Liver (tissue), 3 donors: ENCODE measurements around the gene RPLP2.

Experiments
- EGR1 ChIP-seq, 2 donors: IDR thresholded peaks; 2 replicates each; pipeline ENCODE4 v1.6.1; 2016 to 2018; ENCODE audit warnings: antibody characterized with exemption in 2 of 2, low read depth in 2 of 2
- FOXA2 ChIP-seq: IDR thresholded peaks from 2 replicates; pipeline ENCODE4 v1.6.1; 2016; ENCODE audit warnings: antibody characterized with exemption
- RAD21 ChIP-seq, 2 donors: IDR thresholded peaks; 2 replicates each; pipeline ENCODE4 v1.6.1; 2016; ENCODE audit warnings: antibody characterized with exemption in 2 of 2, mild to moderate bottlenecking in 2 of 2
- SP1 ChIP-seq: IDR thresholded peaks from 2 replicates; pipeline ENCODE4 v1.6.1; 2018; ENCODE audit warnings: antibody characterized with exemption, mild to moderate bottlenecking
- TAF1 ChIP-seq: conservative IDR thresholded peaks from 2 replicates; pipeline ENCODE4 v1.6.1; 2016; ENCODE audit warnings: antibody characterized with exemption, mild to moderate bottlenecking
- YY1 ChIP-seq: IDR thresholded peaks from 2 replicates; pipeline ENCODE4 v1.6.1; 2016; ENCODE audit warnings: antibody characterized with exemption, mild to moderate bottlenecking
- TF ChIP-seq, protein P1 (sequence below): IDR thresholded peaks from 2 replicates; pipeline ENCODE4 v1.6.1; 2016; ENCODE audit warnings: antibody characterized with exemption
- TF ChIP-seq, protein P2 (sequence below): fragments of 150-350 bp; IDR thresholded peaks from 2 replicates; pipeline ENCODE4 v1.5.1; 2017; ENCODE audit warnings: improper control_type of control experiment, low read depth, low read length; ENCODE audit not compliant: missing input control
- TF ChIP-seq, protein P3 (sequence below): IDR thresholded peaks from 2 replicates; pipeline ENCODE4 v1.6.1; 2016; ENCODE audit warnings: antibody characterized with exemption, mild to moderate bottlenecking
- donor health status: healthy.
- donor health status: healthy.

DNA sequence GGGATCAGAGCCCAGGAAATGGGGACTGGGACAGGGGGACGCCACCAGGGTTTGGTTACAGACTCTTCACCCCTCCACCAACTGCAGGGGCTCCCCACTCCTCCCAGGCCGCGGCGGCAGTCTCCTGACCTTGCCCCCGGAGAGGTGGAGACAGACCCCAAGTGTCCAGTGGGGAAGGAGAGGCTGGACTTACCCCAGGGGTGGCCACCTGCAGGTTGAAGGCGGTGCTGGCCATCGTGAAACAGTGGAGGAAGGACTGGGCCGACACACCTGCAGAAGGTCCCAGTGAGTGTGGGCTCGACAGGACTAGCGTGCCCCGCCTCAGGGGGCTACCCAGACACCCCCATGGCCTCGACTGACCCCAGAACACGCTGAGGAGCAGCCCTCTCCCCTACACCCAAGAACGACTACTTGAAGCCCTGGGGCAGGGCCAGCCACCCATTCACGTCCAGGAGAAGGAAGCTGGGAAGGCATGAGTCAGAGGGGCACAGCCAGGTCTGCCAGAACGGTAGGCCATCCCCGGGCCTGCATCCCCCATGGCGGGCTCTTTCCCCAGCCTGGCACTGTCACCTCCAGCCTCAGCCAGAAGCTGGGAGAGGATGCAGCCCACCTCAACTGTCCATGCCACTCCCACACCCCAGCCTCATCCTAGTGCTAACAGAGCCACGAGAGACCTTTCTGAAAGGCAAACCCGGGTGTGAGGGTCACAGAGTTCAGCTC, 34.7 kb upstream of the RPLP2 start:
- TF ChIP-seq, protein P1, sequence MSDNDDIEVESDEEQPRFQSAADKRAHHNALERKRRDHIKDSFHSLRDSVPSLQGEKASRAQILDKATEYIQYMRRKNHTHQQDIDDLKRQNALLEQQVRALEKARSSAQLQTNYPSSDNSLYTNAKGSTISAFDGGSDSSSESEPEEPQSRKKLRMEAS = no peak
- TF ChIP-seq, protein P2, sequence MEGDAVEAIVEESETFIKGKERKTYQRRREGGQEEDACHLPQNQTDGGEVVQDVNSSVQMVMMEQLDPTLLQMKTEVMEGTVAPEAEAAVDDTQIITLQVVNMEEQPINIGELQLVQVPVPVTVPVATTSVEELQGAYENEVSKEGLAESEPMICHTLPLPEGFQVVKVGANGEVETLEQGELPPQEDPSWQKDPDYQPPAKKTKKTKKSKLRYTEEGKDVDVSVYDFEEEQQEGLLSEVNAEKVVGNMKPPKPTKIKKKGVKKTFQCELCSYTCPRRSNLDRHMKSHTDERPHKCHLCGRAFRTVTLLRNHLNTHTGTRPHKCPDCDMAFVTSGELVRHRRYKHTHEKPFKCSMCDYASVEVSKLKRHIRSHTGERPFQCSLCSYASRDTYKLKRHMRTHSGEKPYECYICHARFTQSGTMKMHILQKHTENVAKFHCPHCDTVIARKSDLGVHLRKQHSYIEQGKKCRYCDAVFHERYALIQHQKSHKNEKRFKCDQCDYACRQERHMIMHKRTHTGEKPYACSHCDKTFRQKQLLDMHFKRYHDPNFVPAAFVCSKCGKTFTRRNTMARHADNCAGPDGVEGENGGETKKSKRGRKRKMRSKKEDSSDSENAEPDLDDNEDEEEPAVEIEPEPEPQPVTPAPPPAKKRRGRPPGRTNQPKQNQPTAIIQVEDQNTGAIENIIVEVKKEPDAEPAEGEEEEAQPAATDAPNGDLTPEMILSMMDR = no peak
- no peak for TF ChIP-seq TAF1
- TF ChIP-seq, protein P3, sequence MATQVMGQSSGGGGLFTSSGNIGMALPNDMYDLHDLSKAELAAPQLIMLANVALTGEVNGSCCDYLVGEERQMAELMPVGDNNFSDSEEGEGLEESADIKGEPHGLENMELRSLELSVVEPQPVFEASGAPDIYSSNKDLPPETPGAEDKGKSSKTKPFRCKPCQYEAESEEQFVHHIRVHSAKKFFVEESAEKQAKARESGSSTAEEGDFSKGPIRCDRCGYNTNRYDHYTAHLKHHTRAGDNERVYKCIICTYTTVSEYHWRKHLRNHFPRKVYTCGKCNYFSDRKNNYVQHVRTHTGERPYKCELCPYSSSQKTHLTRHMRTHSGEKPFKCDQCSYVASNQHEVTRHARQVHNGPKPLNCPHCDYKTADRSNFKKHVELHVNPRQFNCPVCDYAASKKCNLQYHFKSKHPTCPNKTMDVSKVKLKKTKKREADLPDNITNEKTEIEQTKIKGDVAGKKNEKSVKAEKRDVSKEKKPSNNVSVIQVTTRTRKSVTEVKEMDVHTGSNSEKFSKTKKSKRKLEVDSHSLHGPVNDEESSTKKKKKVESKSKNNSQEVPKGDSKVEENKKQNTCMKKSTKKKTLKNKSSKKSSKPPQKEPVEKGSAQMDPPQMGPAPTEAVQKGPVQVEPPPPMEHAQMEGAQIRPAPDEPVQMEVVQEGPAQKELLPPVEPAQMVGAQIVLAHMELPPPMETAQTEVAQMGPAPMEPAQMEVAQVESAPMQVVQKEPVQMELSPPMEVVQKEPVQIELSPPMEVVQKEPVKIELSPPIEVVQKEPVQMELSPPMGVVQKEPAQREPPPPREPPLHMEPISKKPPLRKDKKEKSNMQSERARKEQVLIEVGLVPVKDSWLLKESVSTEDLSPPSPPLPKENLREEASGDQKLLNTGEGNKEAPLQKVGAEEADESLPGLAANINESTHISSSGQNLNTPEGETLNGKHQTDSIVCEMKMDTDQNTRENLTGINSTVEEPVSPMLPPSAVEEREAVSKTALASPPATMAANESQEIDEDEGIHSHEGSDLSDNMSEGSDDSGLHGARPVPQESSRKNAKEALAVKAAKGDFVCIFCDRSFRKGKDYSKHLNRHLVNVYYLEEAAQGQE = no peak
- TF ChIP-seq SP1 = no peak
- TF ChIP-seq EGR1 (IDR thresholded peaks at IDR 0.05; ENCODE audit: low read depth in 2 of 2) = no peak
- TF ChIP-seq YY1 = no peak
- no peak for TF ChIP-seq RAD21 (IDR thresholded peaks at IDR 0.05)
- no peak for TF ChIP-seq FOXA2
